Thoracic aorta (tissue), 2 donors: Measurements from ENCODE around the gene CCDC148. TPM values are rescaled to one million over a fixed set of nuclear protein-coding genes. Genes with fewer than 3 reads are reported as not detected.

Source experiments
- ATAC-seq: fragments of 150-250 bp; one replicate; pipeline ENCODE4 v1.8.0; 2017; ENCODE audit warnings: low read depth; ENCODE audit not compliant: insufficient number of reproducible peaks, low FRiP score
- DNase-seq: peaks from one replicate; pipeline ENCODE4 v3.0.0-alpha.2; 2020; ENCODE audit warnings: low spot score
- H3K27ac ChIP-seq, 2 donors: fragments of 200-600 bp; sonication (generic); 1 replicate in 1 of 2; 2 replicates in 1 of 2; pipeline ENCODE4 v1.5.1; 2016; ENCODE audit warnings: mild to moderate bottlenecking in 2 of 2, moderate library complexity in 2 of 2
- H3K27me3 ChIP-seq: fragments of 200-600 bp; sonication (generic); replicated peaks from 2 replicates; pipeline ENCODE4 v1.6.0; 2016; ENCODE audit warnings: mild to moderate bottlenecking; ENCODE audit not compliant: insufficient read depth
- H3K36me3 ChIP-seq: fragments of 200-600 bp; sonication (generic); one replicate; pipeline ENCODE4 v1.5.1; 2016
- H3K4me1 ChIP-seq, 2 donors: fragments of 200-600 bp; sonication (generic); 1 replicate in 1 of 2; 2 replicates in 1 of 2; pipeline versions ENCODE4 v1.5.1 to v1.6.0; 2016; ENCODE audit warnings: low read depth in 2 of 2, mild to moderate bottlenecking in 1 of 2; ENCODE audit not compliant: control insufficient read depth in 1 of 2
- H3K4me3 ChIP-seq: fragments of 200-600 bp; sonication (generic); 2 replicates; pipeline ENCODE4 v1.5.1; 2016; ENCODE audit warnings: mild to moderate bottlenecking
- H3K9me3 ChIP-seq: fragments of 200-600 bp; sonication (generic); 2 replicates; pipeline ENCODE4 v1.5.1; 2016
- total RNA-seq, 2 donors: library from RNA; depleted of rRNA; stranded (reverse); fragments of >200 nt; gene quantifications; one replicate each; pipeline versions ENCODE4 v1.1.0 to v1.2.3, GENCODE V29; 2016
- TF ChIP-seq, protein P1 (sequence below): fragments of 200-600 bp; sonication (generic); IDR thresholded peaks from one replicate; pipeline ENCODE4 v1.5.1; 2019; ENCODE audit warnings: antibody characterized with exemption

The CCDC148 gene
- total RNA-seq, 2 donors from 2014 or later = 0.71 TPM; not detected in 1

DNA sequence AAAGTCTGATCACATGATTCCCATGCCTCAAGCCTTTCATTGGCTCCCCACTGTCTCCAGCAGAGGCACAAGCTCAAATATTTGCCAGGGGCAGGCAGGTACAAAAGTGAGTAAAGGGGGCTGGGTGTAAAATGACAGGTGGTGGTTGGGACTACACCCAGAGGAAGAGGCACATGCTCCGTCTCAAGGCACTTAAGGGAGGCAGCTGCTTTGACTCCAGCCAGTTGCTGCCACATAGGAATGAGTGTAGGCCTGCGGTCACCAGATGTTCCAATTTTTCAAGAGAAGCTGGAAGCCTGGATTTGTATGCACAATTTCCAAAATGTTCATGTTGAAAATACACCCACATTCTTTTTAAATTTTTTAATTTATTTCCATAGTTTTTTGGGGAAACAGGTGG, 190.4 kb downstream of the CCDC148 start:
- no peak overlapping the region for H3K27ac ChIP-seq
- H3K36me3 ChIP-seq = no peaks in the 10 kb centered on the region
- no peaks in the 10 kb centered on the region for H3K9me3 ChIP-seq
- no peak overlapping the region for H3K4me3 ChIP-seq
- no peaks in the 10 kb centered on the region for H3K27me3 ChIP-seq
- DNase-seq (no peak), ATAC-seq (no peak)
- H3K4me1 ChIP-seq = no peaks in the 10 kb centered on the region
- TF ChIP-seq, protein P1, sequence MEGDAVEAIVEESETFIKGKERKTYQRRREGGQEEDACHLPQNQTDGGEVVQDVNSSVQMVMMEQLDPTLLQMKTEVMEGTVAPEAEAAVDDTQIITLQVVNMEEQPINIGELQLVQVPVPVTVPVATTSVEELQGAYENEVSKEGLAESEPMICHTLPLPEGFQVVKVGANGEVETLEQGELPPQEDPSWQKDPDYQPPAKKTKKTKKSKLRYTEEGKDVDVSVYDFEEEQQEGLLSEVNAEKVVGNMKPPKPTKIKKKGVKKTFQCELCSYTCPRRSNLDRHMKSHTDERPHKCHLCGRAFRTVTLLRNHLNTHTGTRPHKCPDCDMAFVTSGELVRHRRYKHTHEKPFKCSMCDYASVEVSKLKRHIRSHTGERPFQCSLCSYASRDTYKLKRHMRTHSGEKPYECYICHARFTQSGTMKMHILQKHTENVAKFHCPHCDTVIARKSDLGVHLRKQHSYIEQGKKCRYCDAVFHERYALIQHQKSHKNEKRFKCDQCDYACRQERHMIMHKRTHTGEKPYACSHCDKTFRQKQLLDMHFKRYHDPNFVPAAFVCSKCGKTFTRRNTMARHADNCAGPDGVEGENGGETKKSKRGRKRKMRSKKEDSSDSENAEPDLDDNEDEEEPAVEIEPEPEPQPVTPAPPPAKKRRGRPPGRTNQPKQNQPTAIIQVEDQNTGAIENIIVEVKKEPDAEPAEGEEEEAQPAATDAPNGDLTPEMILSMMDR = no peak

DNA sequence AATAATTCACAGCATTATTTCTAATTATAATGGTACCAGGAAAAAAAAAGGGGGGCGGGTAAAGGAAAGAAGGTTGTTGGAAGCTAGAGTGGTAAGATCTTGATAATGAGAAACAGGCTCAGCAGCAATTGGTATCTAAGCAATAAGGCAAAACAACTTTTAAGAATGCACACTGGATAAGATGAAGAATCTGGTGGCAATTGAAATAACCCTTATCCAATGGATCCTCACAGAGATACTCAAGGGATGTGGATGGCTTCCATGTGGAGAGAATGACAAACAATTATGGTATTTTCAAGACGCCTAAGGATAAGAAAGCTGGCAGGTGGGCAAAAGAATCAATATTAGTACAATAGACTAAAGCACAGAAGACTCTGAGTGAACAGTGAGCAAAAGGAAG, 201.3 kb downstream of the CCDC148 start:
- H3K4me3 ChIP-seq = no peak overlapping the region
- H3K4me1 ChIP-seq = no peaks in the 10 kb centered on the region
- no peak for ATAC-seq
- TF ChIP-seq, protein P1 = no peak
- H3K36me3 ChIP-seq = no peaks in the 10 kb centered on the region
- DNase-seq = no peak
- no peak overlapping the region for H3K27ac ChIP-seq
- H3K9me3 ChIP-seq = no peaks in the 10 kb centered on the region
- no peaks in the 10 kb centered on the region for H3K27me3 ChIP-seq

DNA sequence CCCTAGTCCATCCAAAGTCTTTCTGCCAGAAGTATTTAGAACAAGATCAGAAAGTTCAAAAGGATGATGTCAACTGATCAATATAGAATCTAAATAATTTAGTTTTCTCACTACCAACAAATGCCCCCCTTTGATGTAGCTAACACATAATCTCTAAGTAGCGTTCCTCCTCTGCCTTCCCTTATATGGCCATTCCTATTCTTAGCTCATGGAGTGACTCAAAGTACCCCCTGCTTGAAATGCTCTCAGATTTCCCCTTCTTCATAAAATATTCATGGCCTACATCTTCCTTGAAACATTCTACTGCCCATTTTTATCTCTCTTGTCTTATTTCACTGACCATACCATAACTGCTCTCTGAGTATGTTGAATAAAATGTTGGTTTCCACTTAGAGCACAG, 203.4 kb downstream of the CCDC148 start:
- TF ChIP-seq, protein P1 = no peak
- Histone ChIP-seq H3K27ac (no peak overlapping the region), H3K4me3 (no peak overlapping the region), H3K36me3 (no peaks in the 10 kb centered on the region), H3K4me1 (no peaks in the 10 kb centered on the region), H3K9me3 (no peaks in the 10 kb centered on the region), H3K27me3 (no peaks in the 10 kb centered on the region)
- ATAC-seq (no peak), DNase-seq (no peak)

DNA sequence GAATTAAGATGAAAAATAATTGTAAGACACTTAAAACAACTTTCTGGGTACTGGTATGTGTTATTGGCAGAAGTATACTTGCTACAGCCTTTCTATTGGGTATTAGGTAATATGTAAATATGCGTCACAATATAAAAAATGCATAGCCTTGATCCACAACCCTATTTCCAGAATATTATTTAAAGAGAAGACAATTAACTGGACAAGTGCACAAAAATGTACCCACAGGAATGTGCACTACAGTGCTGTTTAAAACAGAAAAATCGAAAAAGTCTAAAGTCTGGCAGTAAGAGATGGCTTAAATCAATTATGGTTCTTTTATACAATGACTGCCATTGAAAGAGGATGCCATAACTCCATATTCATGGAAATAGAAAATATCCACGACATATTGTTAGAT, 205.2 kb downstream of the CCDC148 start:
- no peaks in the 10 kb centered on the region for H3K27me3 ChIP-seq
- TF ChIP-seq, protein P1 = no peak
- ATAC-seq = no peak
- H3K9me3 ChIP-seq = no peaks in the 10 kb centered on the region
- no peaks in the 10 kb centered on the region for H3K36me3 ChIP-seq
- no peak overlapping the region for H3K4me3 ChIP-seq
- no peak for DNase-seq
- H3K4me1 ChIP-seq = no peaks in the 10 kb centered on the region
- no peak overlapping the region for H3K27ac ChIP-seq

DNA sequence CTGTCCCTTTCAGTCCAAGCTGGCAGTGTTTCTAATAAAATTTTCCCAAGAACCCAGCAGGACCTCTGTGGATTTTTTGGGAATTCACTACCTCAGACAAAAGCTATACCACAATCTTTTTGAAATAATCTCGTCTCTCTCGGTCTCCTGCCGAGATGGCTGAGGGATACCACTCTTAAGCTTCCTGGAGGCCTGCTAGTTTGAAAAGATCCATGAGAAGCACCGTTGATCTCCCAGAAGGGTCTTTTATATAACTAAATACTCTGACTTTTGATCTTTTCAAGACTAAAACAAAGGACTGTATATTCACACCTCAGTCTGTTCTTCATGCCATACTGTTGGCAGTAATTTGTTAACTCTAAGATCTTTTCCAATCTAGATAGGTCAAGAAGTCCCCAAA, 213.2 kb downstream of the CCDC148 start:
- H3K4me1 ChIP-seq = no peaks in the 10 kb centered on the region
- H3K4me3 ChIP-seq = no peak overlapping the region
- DNase-seq (no peak), ATAC-seq (no peak)
- no peak overlapping the region for H3K27ac ChIP-seq
- TF ChIP-seq, protein P1 = no peak
- H3K9me3 ChIP-seq = no peaks in the 10 kb centered on the region
- H3K27me3 ChIP-seq = no peaks in the 10 kb centered on the region
- no peaks in the 10 kb centered on the region for H3K36me3 ChIP-seq
